ENCODE measurements around the gene SPOPL. TPM values are rescaled to one million over a fixed set of nuclear protein-coding genes. Genes with fewer than 3 reads are reported as not detected.

Gene SPOPL
- total and polyA plus RNA-seq, 5 donors from 2014 or later = 1.3 to 16.2 (median 2.8) TPM

DNA sequence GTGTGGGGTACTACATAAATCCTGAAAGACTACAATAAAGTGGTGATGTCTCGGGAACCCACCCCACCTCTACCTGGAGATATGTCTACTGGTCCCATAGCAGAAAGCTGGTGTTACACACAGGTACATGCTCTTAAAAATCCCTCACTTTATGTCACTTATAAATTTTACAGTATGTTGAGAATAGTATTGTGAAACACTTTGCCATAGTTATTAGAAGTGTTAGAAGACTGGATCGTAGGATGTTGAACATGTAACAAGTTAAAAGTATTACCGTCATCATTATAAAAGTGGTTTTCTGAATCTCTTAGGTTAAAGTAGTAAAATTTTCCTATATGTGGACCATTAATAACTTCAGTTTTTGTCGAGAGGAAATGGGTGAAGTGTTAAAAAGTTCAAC, 48.6 kb downstream of the SPOPL start:
- Histone ChIP-seq H3K27ac (ENCODE audit: insufficient read depth, low read length, poor library complexity, severe bottlenecking) (no peak overlapping the region), H3K27me3 (ENCODE audit: control insufficient read depth, insufficient read depth, low read length) (no peaks in the 10 kb centered on the region), H3K9me3 (ENCODE audit: control insufficient read depth in 2 of 2, low read length in 2 of 2) (no peaks in the 10 kb centered on the region), H3K36me3 (ENCODE audit: control insufficient read depth, insufficient read depth, low read length) (peaks cover 22% of the 10 kb centered on the region), H3K4me1 (ENCODE audit: control insufficient read depth, insufficient read depth, low read length, poor library complexity, severe bottlenecking) (no peaks in the 10 kb centered on the region), H3K4me3 (ENCODE audit: low read depth, low read length) (no peak overlapping the region)
- peaks cover 44% of the 10 kb centered on the region for H3K36me3 Mint-ChIP-seq
- peaks cover 13 to 18% (median 16%) of the 10 kb centered on the region in 4 donors for H3K4me1 Mint-ChIP-seq
- H3K4me3 Mint-ChIP-seq = no peak overlapping the region
- ATAC-seq (ENCODE audit: low read depth in 2 of 2) (no peak), DNase-seq (no peak)
- peak overlapping the region in 1 of 3 donors; percentile 5 for H3K27ac Mint-ChIP-seq
- no peaks in the 10 kb centered on the region for H3K9me3 Mint-ChIP-seq
- no peaks in the 10 kb centered on the region for H3K27me3 Mint-ChIP-seq

DNA sequence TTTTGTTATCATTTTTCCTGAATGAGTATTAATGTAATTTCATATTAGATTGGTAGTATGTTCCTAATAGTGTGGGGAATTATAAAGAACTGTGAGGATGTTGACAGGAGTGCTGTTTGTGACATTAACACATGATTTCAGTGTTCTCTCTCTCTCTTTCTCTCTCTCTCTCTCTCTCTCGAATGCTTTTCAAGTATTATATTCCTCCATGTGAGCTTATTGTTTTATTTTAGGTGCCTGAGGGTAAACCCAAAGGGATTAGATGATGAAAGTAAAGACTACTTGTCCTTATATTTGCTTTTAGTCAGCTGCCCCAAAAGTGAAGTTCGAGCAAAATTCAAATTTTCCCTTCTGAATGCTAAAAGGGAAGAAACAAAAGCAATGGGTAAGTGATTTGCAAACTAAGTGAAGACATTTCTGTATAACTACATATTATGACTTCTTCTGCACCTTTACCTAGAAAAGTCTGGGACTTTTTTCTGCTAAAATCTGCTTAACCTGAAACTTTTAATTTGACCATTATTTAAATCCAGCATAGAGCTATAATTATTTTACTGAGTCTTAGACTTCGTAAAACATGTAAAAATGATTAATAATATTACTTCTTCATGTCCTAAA, 49.2 kb downstream of the SPOPL start:
- Histone ChIP-seq H3K27ac (ENCODE audit: insufficient read depth, low read length, poor library complexity, severe bottlenecking) (no peak overlapping the region), H3K9me3 (ENCODE audit: control insufficient read depth in 2 of 2, low read length in 2 of 2) (no peaks in the 10 kb centered on the region), H3K4me1 (ENCODE audit: control insufficient read depth, insufficient read depth, low read length, poor library complexity, severe bottlenecking) (no peaks in the 10 kb centered on the region), H3K27me3 (ENCODE audit: control insufficient read depth, insufficient read depth, low read length) (no peaks in the 10 kb centered on the region), H3K36me3 (ENCODE audit: control insufficient read depth, insufficient read depth, low read length) (peaks cover 22% of the 10 kb centered on the region), H3K4me3 (ENCODE audit: low read depth, low read length) (no peak overlapping the region)
- Mint-ChIP-seq H3K4me3 (no peak overlapping the region), H3K27me3 (no peaks in the 10 kb centered on the region), H3K27ac (peak overlapping the region in 1 of 3 donors; percentile 6), H3K4me1 (peaks cover 8 to 17% (median 14%) of the 10 kb centered on the region in 4 donors), H3K9me3 (no peaks in the 10 kb centered on the region), H3K36me3 (peaks cover 44% of the 10 kb centered on the region)
- ATAC-seq (ENCODE audit: low read depth in 2 of 2) (no peak), DNase-seq (no peak)

DNA sequence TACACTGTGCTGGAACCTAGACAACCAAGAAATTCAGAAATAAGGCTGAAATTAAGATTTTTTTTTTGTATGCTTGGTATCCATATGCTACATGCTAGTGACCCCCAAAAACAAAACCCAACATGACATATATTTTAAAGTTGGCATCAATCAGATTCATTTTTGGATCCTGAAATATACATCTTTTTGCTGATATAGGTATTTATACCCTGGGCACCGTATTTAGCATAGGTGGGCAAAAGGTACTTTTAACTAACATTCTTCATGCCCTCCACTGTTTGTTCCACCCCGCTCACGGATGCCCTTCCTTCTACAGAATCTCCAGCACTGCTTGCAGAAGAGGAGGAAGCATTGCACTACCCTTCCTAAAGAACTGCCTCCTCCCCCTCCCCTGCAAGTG, 52.6 kb downstream of the SPOPL start:
- ATAC-seq (ENCODE audit: low read depth in 2 of 2) = no peak
- H3K4me1 Mint-ChIP-seq = peaks cover 0 to 5% (median 3%) of the 10 kb centered on the region in 4 donors
- no peaks in the 10 kb centered on the region for H3K4me1 ChIP-seq (ENCODE audit: control insufficient read depth, insufficient read depth, low read length, poor library complexity, severe bottlenecking)
- peaks cover 22% of the 10 kb centered on the region for H3K36me3 ChIP-seq (ENCODE audit: control insufficient read depth, insufficient read depth, low read length)
- no peaks in the 10 kb centered on the region for H3K27me3 ChIP-seq (ENCODE audit: control insufficient read depth, insufficient read depth, low read length)
- no peak for DNase-seq
- peaks cover 44% of the 10 kb centered on the region for H3K36me3 Mint-ChIP-seq
- H3K4me3 Mint-ChIP-seq = no peak overlapping the region
- H3K27ac ChIP-seq (ENCODE audit: insufficient read depth, low read length, poor library complexity, severe bottlenecking) = no peak overlapping the region
- no peak overlapping the region for H3K27ac Mint-ChIP-seq
- no peak overlapping the region for H3K4me3 ChIP-seq (ENCODE audit: low read depth, low read length)
- no peaks in the 10 kb centered on the region for H3K27me3 Mint-ChIP-seq
- no peaks in the 10 kb centered on the region for H3K9me3 Mint-ChIP-seq
- H3K9me3 ChIP-seq (ENCODE audit: control insufficient read depth in 2 of 2, low read length in 2 of 2) = no peaks in the 10 kb centered on the region

GRCh38 chr2:138559641-138560040, 58.1 kb downstream of the SPOPL start:
- H3K27me3 ChIP-seq (ENCODE audit: control insufficient read depth, insufficient read depth, low read length) = no peaks in the 10 kb centered on the region
- peaks cover 25% of the 10 kb centered on the region for H3K36me3 ChIP-seq (ENCODE audit: control insufficient read depth, insufficient read depth, low read length)
- H3K27ac ChIP-seq (ENCODE audit: insufficient read depth, low read length, poor library complexity, severe bottlenecking) = no peak overlapping the region
- H3K27ac Mint-ChIP-seq = no peak overlapping the region
- peaks cover 38% of the 10 kb centered on the region for H3K36me3 Mint-ChIP-seq
- H3K4me3 ChIP-seq (ENCODE audit: low read depth, low read length) = no peak overlapping the region
- no peaks in the 10 kb centered on the region for H3K27me3 Mint-ChIP-seq
- no peak overlapping the region for H3K4me3 Mint-ChIP-seq
- H3K9me3 ChIP-seq (ENCODE audit: control insufficient read depth in 2 of 2, low read length in 2 of 2) = no peaks in the 10 kb centered on the region
- no peaks in the 10 kb centered on the region for H3K9me3 Mint-ChIP-seq
- H3K4me1 ChIP-seq (ENCODE audit: control insufficient read depth, insufficient read depth, low read length, poor library complexity, severe bottlenecking) = no peaks in the 10 kb centered on the region
- DNase-seq (no peak), ATAC-seq (ENCODE audit: low read depth in 2 of 2) (no peak)
- H3K4me1 Mint-ChIP-seq = no peaks in the 10 kb centered on the region

DNA sequence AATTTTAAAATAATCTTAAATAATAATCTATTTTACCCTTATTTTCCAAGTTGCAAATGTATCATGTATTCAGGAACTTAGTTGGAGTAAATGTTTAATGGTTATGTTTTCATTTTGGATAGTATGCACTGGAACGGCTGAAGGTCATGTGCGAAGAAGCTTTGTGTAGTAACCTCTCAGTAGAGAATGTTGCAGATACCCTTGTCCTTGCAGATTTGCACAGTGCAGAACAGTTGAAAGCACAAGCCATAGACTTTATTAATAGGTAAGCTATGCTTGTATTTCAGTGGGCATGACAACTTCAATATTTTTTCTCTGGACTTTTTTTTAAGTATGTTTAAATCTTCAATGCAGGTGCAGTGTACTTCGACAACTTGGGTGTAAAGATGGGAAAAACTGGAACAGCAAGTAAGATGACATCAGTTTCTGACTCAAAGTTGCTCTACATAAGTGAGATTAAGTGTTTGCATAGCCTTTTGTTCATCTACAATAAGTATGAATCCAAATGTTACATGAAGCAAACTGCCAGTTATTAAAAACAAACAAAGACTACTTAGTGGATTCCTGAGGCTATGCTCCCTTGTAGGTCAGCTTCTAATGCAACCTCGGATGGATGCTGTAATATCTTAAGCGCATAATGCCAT, 63.1 kb downstream of the SPOPL start:
- no peak overlapping the region for H3K27ac Mint-ChIP-seq
- peaks cover 37% of the 10 kb centered on the region for H3K36me3 Mint-ChIP-seq

GRCh38 chr2:138565230-138565598, 63.6 kb downstream of the SPOPL start:
- H3K4me1 ChIP-seq (ENCODE audit: control insufficient read depth, insufficient read depth, low read length, poor library complexity, severe bottlenecking) = no peaks in the 10 kb centered on the region
- Mint-ChIP-seq H3K27ac (no peak overlapping the region), H3K27me3 (no peaks in the 10 kb centered on the region), H3K4me3 (no peak overlapping the region), H3K36me3 (peaks cover 39% of the 10 kb centered on the region), H3K4me1 (peaks cover 0 to 2% (median 0%) of the 10 kb centered on the region in 4 donors), H3K9me3 (no peaks in the 10 kb centered on the region)
- H3K36me3 ChIP-seq (ENCODE audit: control insufficient read depth, insufficient read depth, low read length) = peaks cover 52% of the 10 kb centered on the region
- no peaks in the 10 kb centered on the region for H3K27me3 ChIP-seq (ENCODE audit: control insufficient read depth, insufficient read depth, low read length)
- no peak overlapping the region for H3K4me3 ChIP-seq (ENCODE audit: low read depth, low read length)
- no peak overlapping the region for H3K27ac ChIP-seq (ENCODE audit: insufficient read depth, low read length, poor library complexity, severe bottlenecking)
- no peak for ATAC-seq (ENCODE audit: low read depth in 2 of 2)
- H3K9me3 ChIP-seq (ENCODE audit: control insufficient read depth in 2 of 2, low read length in 2 of 2) = no peaks in the 10 kb centered on the region
- DNase-seq = no peak

More for the DNA sequence above, 63.1 kb downstream of the SPOPL start:
- H3K4me3 Mint-ChIP-seq = no peak overlapping the region
- no peaks in the 10 kb centered on the region for H3K27me3 ChIP-seq (ENCODE audit: control insufficient read depth, insufficient read depth, low read length)
- no peaks in the 10 kb centered on the region for H3K4me1 Mint-ChIP-seq
- H3K9me3 Mint-ChIP-seq = no peaks in the 10 kb centered on the region
- H3K9me3 ChIP-seq (ENCODE audit: control insufficient read depth in 2 of 2, low read length in 2 of 2) = no peaks in the 10 kb centered on the region
- no peaks in the 10 kb centered on the region for H3K27me3 Mint-ChIP-seq
- DNase-seq (no peak), ATAC-seq (ENCODE audit: low read depth in 2 of 2) (no peak)
- H3K4me3 ChIP-seq (ENCODE audit: low read depth, low read length) = no peak overlapping the region
- H3K4me1 ChIP-seq (ENCODE audit: control insufficient read depth, insufficient read depth, low read length, poor library complexity, severe bottlenecking) = no peaks in the 10 kb centered on the region
- H3K27ac ChIP-seq (ENCODE audit: insufficient read depth, low read length, poor library complexity, severe bottlenecking) = no peak overlapping the region
- H3K36me3 ChIP-seq (ENCODE audit: control insufficient read depth, insufficient read depth, low read length) = peaks cover 50% of the 10 kb centered on the region

DNA sequence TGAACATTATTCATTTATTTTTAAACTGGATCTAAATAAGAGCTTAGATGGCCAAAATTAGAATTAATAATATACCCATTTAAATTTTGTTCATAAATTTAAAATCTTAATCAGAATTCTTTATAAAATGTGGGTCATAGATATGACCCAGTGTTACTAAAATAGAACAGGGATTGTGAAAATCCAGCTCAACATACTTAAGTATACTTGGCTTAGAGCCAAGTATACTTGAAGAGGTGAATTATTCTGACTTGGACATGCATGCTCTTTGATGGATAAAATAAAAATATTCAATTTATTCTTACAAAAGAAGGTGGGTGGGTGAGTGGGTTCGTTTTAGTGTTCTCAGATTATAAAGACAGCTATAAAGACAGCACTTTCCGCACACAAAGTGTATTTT, 70.7 kb downstream of the SPOPL start:
- no peaks in the 10 kb centered on the region for H3K4me1 ChIP-seq (ENCODE audit: control insufficient read depth, insufficient read depth, low read length, poor library complexity, severe bottlenecking)
- Mint-ChIP-seq H3K36me3 (peaks cover 47% of the 10 kb centered on the region), H3K9me3 (peaks cover 0 to 9% (median 2%) of the 10 kb centered on the region in 7 donors), H3K4me1 (peaks cover 0 to 11% (median 4%) of the 10 kb centered on the region in 4 donors), H3K27me3 (no peaks in the 10 kb centered on the region), H3K27ac (no peak overlapping the region), H3K4me3 (no peak overlapping the region)
- H3K27ac ChIP-seq (ENCODE audit: insufficient read depth, low read length, poor library complexity, severe bottlenecking) = no peak overlapping the region
- no peaks in the 10 kb centered on the region for H3K9me3 ChIP-seq (ENCODE audit: control insufficient read depth in 2 of 2, low read length in 2 of 2)
- peaks cover 32% of the 10 kb centered on the region for H3K36me3 ChIP-seq (ENCODE audit: control insufficient read depth, insufficient read depth, low read length)
- no peak overlapping the region for H3K4me3 ChIP-seq (ENCODE audit: low read depth, low read length)
- DNase-seq (no peak), ATAC-seq (ENCODE audit: low read depth in 2 of 2) (no peak)
- H3K27me3 ChIP-seq (ENCODE audit: control insufficient read depth, insufficient read depth, low read length) = no peaks in the 10 kb centered on the region

DNA sequence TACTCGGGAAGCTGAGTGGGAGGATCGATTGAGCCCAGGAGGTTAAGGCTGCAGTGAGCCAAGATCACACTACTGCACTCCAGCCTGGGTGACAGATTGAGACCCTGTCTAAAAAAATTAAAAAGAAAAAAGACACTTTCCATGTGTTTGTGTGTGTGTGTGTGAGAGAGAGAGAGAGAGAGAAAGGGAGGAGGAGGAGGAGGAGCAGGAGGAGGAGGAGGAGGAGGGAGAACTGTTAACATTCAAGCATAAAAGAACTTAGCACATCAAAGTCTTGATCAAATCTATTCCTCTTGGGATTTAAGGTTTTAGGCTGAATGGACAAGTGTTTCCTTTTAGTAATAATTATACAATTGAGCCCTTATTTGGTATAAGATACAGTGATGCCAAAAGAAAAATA, 75.5 kb downstream of the SPOPL start:
- no peak for ATAC-seq (ENCODE audit: low read depth in 2 of 2)
- Mint-ChIP-seq H3K4me3 (no peak overlapping the region), H3K27ac (no peak overlapping the region), H3K36me3 (peaks cover 57% of the 10 kb centered on the region), H3K4me1 (peaks cover 0 to 27% (median 6%) of the 10 kb centered on the region in 4 donors), H3K27me3 (no peaks in the 10 kb centered on the region), H3K9me3 (peaks cover 0 to 15% (median 2%) of the 10 kb centered on the region in 7 donors)
- Histone ChIP-seq H3K27ac (ENCODE audit: insufficient read depth, low read length, poor library complexity, severe bottlenecking) (no peak overlapping the region), H3K9me3 (ENCODE audit: control insufficient read depth in 2 of 2, low read length in 2 of 2) (no peaks in the 10 kb centered on the region), H3K36me3 (ENCODE audit: control insufficient read depth, insufficient read depth, low read length) (no peaks in the 10 kb centered on the region), H3K4me1 (ENCODE audit: control insufficient read depth, insufficient read depth, low read length, poor library complexity, severe bottlenecking) (no peaks in the 10 kb centered on the region), H3K4me3 (ENCODE audit: low read depth, low read length) (no peak overlapping the region), H3K27me3 (ENCODE audit: control insufficient read depth, insufficient read depth, low read length) (no peaks in the 10 kb centered on the region)
- no peak for DNase-seq
